Caco-2 (cell line): ENCODE data around the gene ABCC10. TPM values are rescaled to one million over a fixed set of nuclear protein-coding genes. Genes with fewer than 3 reads are reported as not detected.
"Not testable (repeated sequence)": the region's sequence is repeated elsewhere in the genome, so short reads cannot be mapped to it uniquely, and the experiment has no call there.

Source experiments
- BruUV-seq: library from RNA; stranded (reverse); fragments of 400-500 nt; replicated peaks from 2 replicates; lab custom pipeline; 2021; lab: Mats Ljungman, UMichigan
- CTCF ChIA-PET: fragments of 300-600 bp; sonication (Branson Sonifier 250); formaldehyde crosslinking; loops from one replicate; lab custom pipeline; 2022; ENCODE audit warnings: antibody characterized with exemption; lab: Charles Lee
- POLR2A ChIA-PET: fragments of 300-600 bp; sonication (Branson Sonifier 250); formaldehyde crosslinking; loops from one replicate; lab custom pipeline; 2022; ENCODE audit warnings: antibody characterized with exemption; lab: Charles Lee
- DNase-seq, 2 experiments: peaks; one replicate each; pipeline versions ENCODE4 v3.0.0 to v3.0.0-alpha.2; 2020 to 2022
- H3K27me3 ChIP-seq: replicated peaks from 2 replicates; pipeline ENCODE4 v1.6.0; 2011; ENCODE audit warnings: low read length; ENCODE audit not compliant: control insufficient read depth, insufficient read depth
- H3K36me3 ChIP-seq: 2 replicates; pipeline ENCODE4 v1.5.1; 2011; ENCODE audit warnings: low read length; ENCODE audit not compliant: control insufficient read depth, insufficient read depth
- H3K4me1 ChIP-seq: fragments of 250-450 bp; sonication (Bioruptor Pico); 2 replicates; pipeline ENCODE4 v1.5.1; 2020; ENCODE audit warnings: mild to moderate bottlenecking
- H3K4me3 ChIP-seq: 2 replicates; pipeline ENCODE4 v1.5.1; 2011; ENCODE audit warnings: low read depth, mild to moderate bottlenecking, control low read depth, low read length
- H3K9me3 ChIP-seq: fragments of 250-450 bp; sonication (Bioruptor Pico); 2 replicates; pipeline ENCODE4 v1.5.1; 2020; ENCODE audit warnings: mild to moderate bottlenecking, moderate library complexity
- H3K27ac Mint-ChIP-seq: one replicate; pipeline ENCODE4 v1.8.0; 2022; ENCODE audit warnings: mixed read lengths; ENCODE audit not compliant: unreplicated experiment
- H3K27me3 Mint-ChIP-seq: one replicate; pipeline ENCODE4 v1.8.0; 2022; ENCODE audit warnings: mixed read lengths; ENCODE audit not compliant: insufficient read depth, unreplicated experiment
- H3K36me3 Mint-ChIP-seq: one replicate; pipeline ENCODE4 v1.8.0; 2022; ENCODE audit warnings: mild to moderate bottlenecking, mixed read lengths; ENCODE audit not compliant: insufficient read depth, unreplicated experiment
- H3K4me1 Mint-ChIP-seq: one replicate; pipeline ENCODE4 v1.8.0; 2022; ENCODE audit warnings: low read depth, mixed read lengths; ENCODE audit not compliant: unreplicated experiment
- H3K4me3 Mint-ChIP-seq: one replicate; pipeline ENCODE4 v1.8.0; 2022; ENCODE audit warnings: mild to moderate bottlenecking, moderate library complexity, mixed read lengths; ENCODE audit not compliant: unreplicated experiment
- H3K9me3 Mint-ChIP-seq: one replicate; pipeline ENCODE4 v1.8.0; 2022; ENCODE audit warnings: mixed read lengths; ENCODE audit not compliant: unreplicated experiment
- intact Hi-C: fragments of 100-400 bp; cut with micrococcal nuclease; formaldehyde crosslinking; loops from one replicate; pipeline ENCODE4 v1.10.0; 2022; ENCODE audit not compliant: unreplicated experiment
- total RNA-seq: library from RNA; stranded (reverse); gene quantifications from 2 replicates; pipeline ENCODE4 v1.2.3, GENCODE V29; 2022
- TF ChIP-seq, protein P1 (sequence below), 2 experiments: fragments of 200-600 bp in 1 of 2; IDR thresholded peaks; 1 replicate in 1 of 2; 2 replicates in 1 of 2; pipeline versions ENCODE4 v1.5.1 to v1.8.0; 2011 to 2022; ENCODE audit warnings: antibody characterized with exemption in 1 of 2, control low read depth in 1 of 2, inconsistent platforms in 1 of 2, low read depth in 1 of 2, low read length in 1 of 2, mild to moderate bottlenecking in 1 of 2, moderate library complexity in 1 of 2; ENCODE audit not compliant: insufficient read depth in 1 of 2, severe bottlenecking in 1 of 2, unreplicated experiment in 1 of 2

The ABCC10 gene
- total RNA-seq, 1 experiment from 2014 or later: 40.1 TPM

DNA sequence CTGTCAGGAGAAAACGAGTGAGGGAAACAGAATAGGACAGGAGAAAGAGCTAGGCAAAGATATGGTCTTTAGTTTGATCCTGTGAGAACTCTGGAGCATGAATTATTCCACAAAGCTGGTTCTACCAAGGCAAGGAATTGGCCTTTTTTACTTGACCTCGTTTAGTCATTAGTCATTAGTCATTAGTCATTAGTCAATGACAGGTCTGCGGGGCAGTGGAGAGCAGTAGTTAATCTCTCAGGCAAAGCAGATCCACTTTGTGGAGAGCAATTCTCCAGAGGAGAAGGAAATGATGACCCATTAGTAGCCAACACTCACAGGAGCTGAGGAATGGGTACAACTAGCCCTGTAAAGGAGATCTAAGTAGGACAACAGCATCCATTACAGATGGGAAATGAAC, 22.0 kb upstream of the ABCC10 start:
- Histone ChIP-seq H3K27me3 (no peaks in the 10 kb centered on the region), H3K36me3 (no peaks in the 10 kb centered on the region), H3K4me1 (peaks cover 2% of the 10 kb centered on the region; the same call in 1 of the 2 replicates), H3K9me3 (no peaks in the 10 kb centered on the region), H3K4me3 (no peak overlapping the region)
- no TSS peak for BruUV-seq
- intact Hi-C loops: no loop called here
- H3K9me3 Mint-ChIP-seq: peaks cover 12% of the 10 kb centered on the region
- DNase-seq: no peak
- H3K27ac Mint-ChIP-seq: no peak overlapping the region
- H3K4me3 Mint-ChIP-seq: no peak overlapping the region
- H3K36me3 Mint-ChIP-seq: no peaks in the 10 kb centered on the region
- ChIA-PET POLR2A (no interaction called here), CTCF (no interaction called here)
- TF ChIP-seq, protein P1, sequence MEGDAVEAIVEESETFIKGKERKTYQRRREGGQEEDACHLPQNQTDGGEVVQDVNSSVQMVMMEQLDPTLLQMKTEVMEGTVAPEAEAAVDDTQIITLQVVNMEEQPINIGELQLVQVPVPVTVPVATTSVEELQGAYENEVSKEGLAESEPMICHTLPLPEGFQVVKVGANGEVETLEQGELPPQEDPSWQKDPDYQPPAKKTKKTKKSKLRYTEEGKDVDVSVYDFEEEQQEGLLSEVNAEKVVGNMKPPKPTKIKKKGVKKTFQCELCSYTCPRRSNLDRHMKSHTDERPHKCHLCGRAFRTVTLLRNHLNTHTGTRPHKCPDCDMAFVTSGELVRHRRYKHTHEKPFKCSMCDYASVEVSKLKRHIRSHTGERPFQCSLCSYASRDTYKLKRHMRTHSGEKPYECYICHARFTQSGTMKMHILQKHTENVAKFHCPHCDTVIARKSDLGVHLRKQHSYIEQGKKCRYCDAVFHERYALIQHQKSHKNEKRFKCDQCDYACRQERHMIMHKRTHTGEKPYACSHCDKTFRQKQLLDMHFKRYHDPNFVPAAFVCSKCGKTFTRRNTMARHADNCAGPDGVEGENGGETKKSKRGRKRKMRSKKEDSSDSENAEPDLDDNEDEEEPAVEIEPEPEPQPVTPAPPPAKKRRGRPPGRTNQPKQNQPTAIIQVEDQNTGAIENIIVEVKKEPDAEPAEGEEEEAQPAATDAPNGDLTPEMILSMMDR (IDR thresholded peaks at IDR 0.05; ENCODE audit: insufficient read depth in 1 of 2, low read depth in 1 of 2, low read length in 1 of 2, severe bottlenecking in 1 of 2, unreplicated experiment in 1 of 2): no peak
- no peaks in the 10 kb centered on the region for H3K27me3 Mint-ChIP-seq
- peaks cover 13% of the 10 kb centered on the region for H3K4me1 Mint-ChIP-seq

DNA sequence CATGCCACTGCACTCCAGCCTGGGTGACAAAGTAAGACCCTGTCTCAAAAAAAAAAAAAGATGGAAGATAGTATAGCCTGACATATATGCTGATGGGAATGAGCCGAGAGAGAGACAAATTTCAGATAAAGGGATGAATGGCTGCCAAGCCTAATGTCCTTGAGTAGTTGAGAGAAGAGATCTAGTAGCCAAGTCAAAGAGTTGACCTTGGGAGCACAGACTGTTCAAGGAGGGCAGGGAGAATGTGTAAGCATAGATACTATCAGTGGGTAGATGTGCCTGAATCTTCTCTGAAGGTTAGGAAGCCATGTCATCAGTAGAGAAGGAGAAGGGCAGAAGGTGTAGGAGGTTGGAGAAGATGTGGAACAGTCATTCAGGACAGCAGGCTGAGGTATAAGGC, 20.0 kb upstream of the ABCC10 start:
- no peak for DNase-seq
- no peaks in the 10 kb centered on the region for H3K36me3 Mint-ChIP-seq
- Histone ChIP-seq H3K4me3 (no peak overlapping the region), H3K27me3 (no peaks in the 10 kb centered on the region), H3K36me3 (no peaks in the 10 kb centered on the region), H3K4me1 (no peaks in the 10 kb centered on the region), H3K9me3 (no peaks in the 10 kb centered on the region)
- H3K27ac Mint-ChIP-seq: no peak overlapping the region
- peaks cover 12% of the 10 kb centered on the region for H3K9me3 Mint-ChIP-seq
- BruUV-seq: no TSS peak
- intact Hi-C loops: no loop called here
- H3K27me3 Mint-ChIP-seq: no peaks in the 10 kb centered on the region
- ChIA-PET POLR2A (no interaction called here), CTCF (no interaction called here)
- TF ChIP-seq, protein P1 (IDR thresholded peaks at IDR 0.05; ENCODE audit: insufficient read depth in 1 of 2, low read depth in 1 of 2, low read length in 1 of 2, severe bottlenecking in 1 of 2, unreplicated experiment in 1 of 2): no peak
- H3K4me1 Mint-ChIP-seq: peaks cover 7% of the 10 kb centered on the region
- H3K4me3 Mint-ChIP-seq: no peak overlapping the region

DNA sequence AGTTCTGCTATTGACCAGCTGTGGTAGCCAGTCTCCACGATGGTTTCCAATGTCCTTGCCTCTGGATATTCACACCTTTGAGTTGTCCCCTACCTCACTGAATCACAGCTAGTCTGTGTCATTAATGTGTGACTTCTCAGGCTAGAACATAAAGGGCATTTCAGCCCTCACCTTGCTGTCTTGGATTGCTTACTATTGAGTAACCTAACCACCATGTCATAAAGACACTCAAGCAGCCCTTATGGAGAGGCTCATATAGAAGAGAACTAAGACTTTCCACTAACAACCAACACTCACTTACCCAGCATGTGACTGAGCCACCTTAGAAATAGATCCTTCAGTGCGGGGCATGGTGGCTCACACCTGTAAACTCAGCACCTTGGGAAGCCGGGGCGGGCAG, 19.1 kb upstream of the ABCC10 start:
- intact Hi-C loops: no loop called here
- POLR2A ChIA-PET: no interaction called here
- H3K36me3 Mint-ChIP-seq: no peaks in the 10 kb centered on the region
- TF ChIP-seq, protein P1 (IDR thresholded peaks at IDR 0.05; ENCODE audit: insufficient read depth in 1 of 2, low read depth in 1 of 2, low read length in 1 of 2, severe bottlenecking in 1 of 2, unreplicated experiment in 1 of 2): no peak
- peaks cover 7% of the 10 kb centered on the region for H3K4me1 Mint-ChIP-seq
- no peak overlapping the region for H3K27ac Mint-ChIP-seq
- H3K4me3 Mint-ChIP-seq: no peak overlapping the region
- H3K4me3 ChIP-seq: no peak overlapping the region
- no peaks in the 10 kb centered on the region for H3K9me3 ChIP-seq
- CTCF ChIA-PET: no interaction called here
- no peaks in the 10 kb centered on the region for H3K36me3 ChIP-seq
- BruUV-seq: no TSS peak
- no peaks in the 10 kb centered on the region for H3K27me3 ChIP-seq
- DNase-seq: no peak
- peaks cover 12% of the 10 kb centered on the region for H3K9me3 Mint-ChIP-seq
- H3K4me1 ChIP-seq: no peaks in the 10 kb centered on the region
- H3K27me3 Mint-ChIP-seq: no peaks in the 10 kb centered on the region

DNA sequence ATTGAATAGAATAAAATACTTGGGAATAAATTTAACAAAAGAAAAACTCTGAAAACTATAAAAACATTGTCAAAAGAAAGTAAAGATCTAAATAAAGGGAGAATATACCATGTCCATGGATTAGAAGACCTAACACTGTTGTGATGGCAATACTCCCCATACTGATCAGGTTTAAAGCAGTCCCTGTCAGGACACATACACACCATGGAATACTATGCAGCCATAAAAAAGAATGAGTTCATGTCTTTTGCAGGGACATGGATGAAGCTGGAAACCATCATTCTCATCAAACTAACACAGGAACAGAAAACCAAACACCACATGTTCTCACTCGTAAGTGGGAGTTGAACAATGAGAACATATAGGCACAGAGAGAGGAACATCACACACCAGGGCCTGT, 16.6 kb upstream of the ABCC10 start:
- BruUV-seq, H3K9me3 ChIP-seq, CTCF ChIA-PET, intact Hi-C loops, H3K36me3 ChIP-seq, DNase-seq, H3K4me1 Mint-ChIP-seq, H3K4me3 ChIP-seq, H3K4me1 ChIP-seq, H3K9me3 Mint-ChIP-seq, H3K27me3 Mint-ChIP-seq, H3K36me3 Mint-ChIP-seq, POLR2A ChIA-PET, H3K27ac Mint-ChIP-seq, H3K27me3 ChIP-seq, H3K4me3 Mint-ChIP-seq: not testable (repeated sequence)
